ENCODE results near the gene LRIG1.

LRIG1 gene

DNA sequence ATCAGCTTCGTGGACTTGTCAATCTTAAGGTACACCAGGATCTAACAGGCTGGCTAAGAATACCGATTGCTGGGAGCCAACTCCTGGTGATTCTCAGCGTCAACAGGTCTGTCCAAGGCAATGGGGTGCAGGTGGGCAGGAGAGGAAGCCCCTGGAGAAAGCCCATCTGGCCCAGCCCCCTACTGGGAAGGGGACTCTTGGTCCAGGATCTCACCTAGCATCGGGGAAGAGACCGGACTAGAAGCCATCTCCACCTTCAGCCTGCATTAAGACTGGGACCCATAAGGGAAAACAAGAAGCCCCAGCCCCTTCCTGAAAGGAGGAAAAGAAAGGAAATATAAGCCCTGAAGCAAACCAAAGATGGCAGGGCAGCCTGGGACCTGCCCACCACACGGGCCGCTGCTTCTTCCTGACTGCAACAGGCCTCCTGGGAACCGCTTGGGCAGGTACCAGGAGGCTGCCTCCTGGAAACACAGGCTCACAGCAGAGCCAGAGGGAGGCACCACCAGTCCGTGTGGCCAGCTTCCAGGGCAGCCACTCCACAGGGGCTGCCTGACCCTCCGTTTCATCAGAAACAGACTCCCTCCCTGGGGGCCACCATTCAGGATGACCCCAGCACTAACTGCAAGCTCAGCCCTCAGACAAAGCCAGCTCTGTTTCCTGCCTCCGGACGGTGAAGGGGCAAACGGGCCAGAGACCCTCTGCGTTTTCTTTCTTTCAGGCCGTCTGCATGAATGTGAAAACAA is 100.2 kb downstream of the LRIG1 start:
- DNase-seq: no peak

DNA sequence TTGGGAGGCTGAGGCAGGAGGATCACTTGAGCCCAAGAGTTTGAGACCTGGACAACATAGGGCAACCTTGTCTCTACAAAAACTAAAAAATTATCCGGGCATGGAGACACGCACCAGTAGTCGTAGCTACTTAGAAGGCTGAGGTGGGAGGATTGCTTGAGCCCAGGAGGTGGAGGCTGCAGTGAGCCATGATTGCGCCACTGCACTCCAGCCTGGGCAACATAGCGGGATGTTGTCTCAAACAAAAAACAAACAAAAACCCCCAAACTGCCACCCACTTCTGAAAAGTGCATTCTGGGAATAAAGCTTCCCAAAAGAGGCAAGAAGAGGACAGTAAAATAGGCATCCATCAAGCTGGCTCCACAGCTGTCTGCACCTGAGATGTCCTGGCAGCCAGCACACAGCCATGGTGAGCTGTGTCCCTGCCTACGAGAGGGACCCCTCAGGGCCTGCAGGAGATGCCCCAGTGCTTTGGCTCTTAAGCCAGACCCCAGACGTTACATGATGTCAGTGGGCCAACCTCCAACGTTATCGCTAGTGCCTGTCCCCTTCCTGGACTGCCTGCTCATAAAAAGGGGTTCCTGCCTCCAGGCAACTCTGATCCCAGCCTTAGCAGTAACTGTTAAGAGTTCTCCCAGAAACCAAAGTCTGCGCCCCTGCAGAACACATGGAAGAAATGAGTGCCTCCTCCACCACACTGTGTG is 101.1 kb downstream of the LRIG1 start:
- DNase-seq: no peak

DNA sequence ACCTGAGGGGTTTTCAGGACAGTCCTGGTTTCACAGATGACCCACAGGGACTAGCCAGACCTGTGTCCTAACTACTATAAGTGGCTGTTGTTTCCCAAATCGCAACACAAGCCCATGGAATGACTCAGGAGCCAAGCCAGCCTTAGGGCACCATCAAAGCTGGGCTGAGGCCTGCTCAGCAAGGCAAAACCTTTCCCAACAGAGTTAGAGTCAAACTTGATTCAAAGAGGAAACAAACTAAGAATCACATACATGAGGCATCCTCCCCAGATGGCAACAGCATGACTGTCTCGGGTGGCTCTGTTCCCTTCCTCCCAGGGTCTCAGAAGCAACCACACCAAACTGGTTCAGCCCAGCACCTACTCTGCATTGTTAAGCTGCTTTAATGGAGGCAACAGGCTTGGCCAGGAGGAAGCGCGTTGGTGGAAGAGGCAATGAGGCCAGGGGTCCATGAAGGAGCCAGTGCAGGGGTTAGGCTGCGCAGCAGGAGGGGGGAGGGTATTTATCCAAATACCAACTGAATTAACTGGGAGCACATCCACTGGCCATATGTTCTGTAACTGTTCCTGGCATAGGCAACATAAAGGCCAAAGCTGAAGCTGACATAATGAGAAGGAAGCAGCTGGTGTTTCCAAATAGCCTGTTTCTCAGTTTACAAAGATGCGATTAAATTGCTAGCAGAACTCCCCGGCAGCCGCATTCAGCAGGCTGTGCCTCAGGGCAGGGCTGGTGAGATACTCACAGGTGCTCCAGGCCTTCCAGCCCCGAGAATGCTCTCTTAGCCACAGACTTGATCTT is 102.4 kb downstream of the LRIG1 start:
- DNase-seq: peak; percentile 44

DNA sequence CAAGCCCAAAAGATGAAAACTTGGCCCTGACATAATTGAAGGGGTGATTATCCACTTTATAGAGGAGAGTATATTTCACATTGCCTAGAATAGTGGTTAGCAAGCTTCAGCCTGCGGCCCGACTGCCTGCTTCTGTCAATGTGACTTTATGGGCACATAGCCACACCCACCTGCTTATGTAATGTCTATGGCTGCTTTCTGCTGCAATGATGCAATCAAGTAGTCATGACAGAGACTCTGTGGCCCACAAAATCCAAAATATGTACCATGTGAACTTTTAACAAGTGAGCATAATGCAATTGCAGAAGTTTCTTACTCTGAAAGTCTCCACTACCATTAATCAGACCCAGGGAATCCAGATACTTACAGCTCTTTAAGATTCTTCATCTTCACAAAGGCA is 103.1 kb downstream of the LRIG1 start:
- DNase-seq: no peak

GRCh38 chr3:66396888-66397287 is 103.9 kb downstream of the LRIG1 start:
- no peak for DNase-seq

DNA sequence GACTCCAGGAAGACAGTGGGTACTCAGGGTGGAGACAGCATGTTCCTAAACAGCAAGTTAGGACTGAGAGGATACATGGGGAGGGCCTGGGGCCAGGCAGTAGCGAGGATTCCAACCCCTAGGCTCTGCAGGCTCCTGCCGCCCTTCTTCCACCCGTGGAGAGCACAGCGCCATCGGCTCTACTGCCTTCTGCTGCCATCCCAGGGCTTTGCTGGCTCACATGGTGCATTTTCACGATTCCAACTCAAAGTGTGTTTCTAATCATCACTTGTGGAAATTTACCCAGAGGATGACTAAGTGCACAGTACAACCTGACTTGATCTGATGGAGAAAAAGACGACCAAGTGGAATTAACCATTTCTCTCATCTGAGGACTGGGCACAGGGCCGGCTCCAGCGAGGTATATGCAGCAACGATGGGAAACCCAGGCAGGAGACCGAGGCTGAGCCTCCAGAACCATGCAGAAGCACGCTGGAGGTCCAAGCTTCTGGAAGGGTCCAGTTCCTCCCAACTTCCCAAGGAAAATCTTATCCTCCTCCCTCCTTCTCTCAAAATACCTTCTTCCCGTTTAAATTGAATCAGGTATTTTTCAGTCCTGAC is 104.6 kb downstream of the LRIG1 start:
- DNase-seq: no peak

- no peak for DNase-seq
These were observed 105.2 kb downstream of the LRIG1 start for GRCh38 chr3:66395635-66396034.

DNA sequence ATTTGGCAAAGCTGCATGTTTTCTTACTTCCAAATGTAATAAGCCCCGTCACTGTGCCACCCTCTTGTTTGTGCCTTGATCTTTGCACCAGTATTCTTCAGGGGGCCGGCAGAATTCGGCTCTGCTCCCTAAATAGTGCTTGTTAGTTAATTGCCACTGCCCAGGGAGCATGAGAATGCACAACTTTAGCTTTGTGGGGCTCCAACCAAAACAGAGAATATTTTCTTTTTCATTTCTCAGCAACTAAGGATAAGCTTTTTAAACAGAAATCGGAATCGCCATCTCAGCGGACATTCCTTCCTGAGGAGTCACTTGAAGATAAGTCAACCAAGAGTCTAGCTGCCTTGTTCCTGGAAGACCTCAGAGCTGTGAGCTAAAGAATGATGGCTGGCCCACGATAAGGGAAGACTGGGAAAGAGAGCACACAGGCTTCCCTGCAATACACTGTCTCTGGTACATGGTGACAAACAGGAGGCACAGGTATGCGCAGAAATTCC is 106.0 kb downstream of the LRIG1 start:
- DNase-seq: peak; percentile 91

DNA sequence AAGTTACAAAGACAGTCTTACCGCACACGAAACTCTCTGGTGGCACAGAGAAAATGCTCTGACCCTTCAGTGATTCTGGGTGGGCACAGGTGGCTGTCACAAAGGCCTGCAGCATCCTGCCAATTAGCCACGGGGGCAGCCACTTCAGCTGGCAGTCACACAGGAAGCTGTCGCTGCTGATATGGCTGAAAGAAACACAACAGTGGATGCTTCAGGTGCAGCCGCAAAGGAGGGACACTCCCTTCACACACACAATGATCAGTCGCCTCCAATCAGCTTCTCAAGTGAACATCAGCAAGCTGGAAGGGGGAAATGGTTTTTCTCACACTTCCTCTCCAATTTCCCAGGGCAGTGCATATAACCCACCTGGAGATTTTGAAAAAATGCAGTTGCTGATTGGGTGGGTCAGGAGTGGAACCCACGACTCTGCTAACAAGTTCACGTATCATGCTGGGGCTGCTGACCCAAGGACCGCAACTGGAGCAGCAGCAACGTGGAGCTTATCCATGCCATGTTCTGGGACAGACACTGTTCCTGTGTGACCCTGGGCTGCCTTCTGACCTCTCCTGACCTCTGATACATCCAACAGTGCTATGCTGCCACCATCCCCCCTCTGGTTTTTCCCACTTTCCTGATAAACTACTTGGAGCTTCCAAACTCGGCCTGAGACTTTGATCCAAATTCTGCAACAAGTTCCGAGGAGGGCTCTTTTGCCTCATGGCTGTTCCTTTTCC is 106.6 kb downstream of the LRIG1 start:
- DNase-seq: no peak

GRCh38 chr3:66393333-66394005 is 107.4 kb downstream of the LRIG1 start:
- DNase-seq: peak; percentile 55

- DNase-seq: no peak
These were observed 107.9 kb downstream of the LRIG1 start for GRCh38 chr3:66392966-66393332.

GRCh38 chr3:66392512-66392911 is 108.3 kb downstream of the LRIG1 start:
- DNase-seq: no peak

DNA sequence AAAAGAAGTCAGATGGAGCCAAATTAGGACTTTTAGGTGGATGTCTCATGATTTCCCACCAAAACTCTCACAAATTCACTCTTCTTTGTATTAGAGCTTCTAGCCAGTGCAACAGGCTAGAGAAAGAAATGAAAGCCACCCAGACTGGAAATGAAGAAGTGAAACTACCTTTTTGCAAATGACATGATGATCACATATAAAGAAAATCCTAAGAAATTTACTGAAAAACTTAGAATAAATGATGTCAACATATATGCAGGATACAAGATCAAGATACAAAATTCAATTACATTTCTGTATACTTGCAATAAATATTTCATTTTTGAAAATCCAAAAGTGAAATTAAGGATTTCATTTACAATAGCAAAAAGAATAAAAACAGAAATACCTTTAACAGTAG is 110.8 kb downstream of the LRIG1 start:
- no peak for DNase-seq

DNA sequence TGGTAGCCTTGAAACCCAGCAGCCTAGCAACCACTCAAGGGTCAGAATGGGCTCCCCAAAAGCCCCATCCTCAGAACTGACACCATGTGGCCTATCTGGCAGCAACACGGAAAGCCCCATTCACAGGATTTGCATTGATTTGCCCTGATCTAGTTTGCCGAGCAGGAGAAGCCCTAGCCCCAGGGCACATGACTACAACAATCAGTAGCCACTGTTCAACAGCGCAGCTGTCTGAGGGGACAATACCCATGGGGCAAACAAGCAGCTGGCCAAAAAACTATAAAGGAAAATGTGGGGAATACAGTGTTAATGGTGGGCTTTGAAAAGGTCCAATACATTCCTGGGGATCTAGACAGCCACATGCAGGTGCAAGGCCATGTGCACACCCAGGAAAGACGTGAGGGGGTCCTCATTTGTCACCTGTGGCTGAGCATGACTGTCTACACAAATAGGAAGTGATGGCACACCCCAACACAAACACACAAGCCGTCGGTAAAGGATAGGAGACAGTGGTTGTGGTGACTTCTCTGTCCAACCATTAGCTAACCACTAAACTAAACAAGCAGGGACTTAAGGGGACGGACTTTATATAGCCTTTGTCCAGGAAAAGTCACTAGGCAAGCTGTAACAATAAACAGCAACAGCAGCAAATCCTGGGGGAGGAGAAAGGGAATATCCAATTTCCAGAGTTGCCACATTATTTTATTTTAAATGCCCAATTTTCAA is 113.7 kb downstream of the LRIG1 start:
- no peak for DNase-seq

GRCh38 chr3:66386011-66386924 is 114.6 kb downstream of the LRIG1 start:
- DNase-seq: no peak

DNA sequence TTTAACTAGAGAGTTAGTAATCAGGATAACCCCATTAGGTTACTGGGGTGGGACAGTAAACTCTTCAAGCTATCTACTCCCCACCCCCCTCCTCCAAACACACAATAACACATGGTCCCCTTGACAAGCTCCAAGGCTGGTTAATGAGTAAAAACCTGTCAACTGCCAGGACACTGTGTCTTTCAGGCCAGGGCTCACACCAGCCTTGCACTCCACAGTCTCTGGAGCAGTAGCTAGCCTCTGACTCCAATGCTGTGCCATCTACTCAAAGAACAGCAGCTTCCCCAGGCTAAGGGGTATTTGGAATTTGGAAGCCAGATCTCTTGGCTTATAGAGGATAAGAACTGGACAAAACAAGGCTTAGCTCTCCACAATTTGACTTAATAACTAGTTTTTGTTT is 115.8 kb downstream of the LRIG1 start:
- no peak for DNase-seq

DNA sequence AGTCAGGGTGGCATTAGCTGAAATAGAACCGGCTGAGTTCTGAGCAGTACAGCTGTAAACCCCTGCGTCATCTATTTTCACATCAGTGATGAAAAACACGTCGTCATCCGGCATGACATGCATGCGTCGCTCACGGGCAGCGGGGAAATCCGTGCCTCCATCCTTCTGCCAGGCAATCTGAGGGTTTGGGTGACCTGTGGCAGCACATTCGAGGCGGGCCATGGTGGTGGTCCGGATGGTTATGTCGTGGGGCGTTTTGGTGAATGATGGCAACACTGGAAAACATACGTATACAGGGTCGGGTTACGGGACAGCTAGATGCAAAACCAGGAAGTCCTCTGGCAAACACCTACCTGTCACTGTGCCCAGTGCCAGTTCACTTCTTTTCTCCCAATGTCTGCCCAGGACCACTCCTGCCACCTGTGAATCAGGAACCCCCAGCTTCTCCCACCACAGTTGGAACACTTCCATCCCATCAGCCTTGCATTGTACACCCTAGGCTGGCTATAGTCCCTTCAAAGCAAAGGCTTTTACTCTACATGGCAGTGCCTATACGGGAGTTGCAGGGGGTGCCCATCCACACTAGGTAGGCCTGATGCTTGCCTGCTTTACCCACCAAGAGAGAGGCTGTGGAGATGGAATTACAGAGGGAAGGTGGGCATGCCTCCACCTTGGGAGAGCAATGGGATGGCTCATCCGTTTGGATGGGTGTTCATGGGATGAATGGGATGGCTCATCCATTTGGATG is 116.7 kb downstream of the LRIG1 start:
- DNase-seq: no peak

GRCh38 chr3:66383023-66383422 is 117.8 kb downstream of the LRIG1 start:
- DNase-seq: no peak

- DNase-seq: no peak
These were observed 118.7 kb downstream of the LRIG1 start for GRCh38 chr3:66382142-66382541.

All from fibroblast of skin of back (primary cell).